ENCODE data around the gene PDE4D.

The PDE4D gene

DNA sequence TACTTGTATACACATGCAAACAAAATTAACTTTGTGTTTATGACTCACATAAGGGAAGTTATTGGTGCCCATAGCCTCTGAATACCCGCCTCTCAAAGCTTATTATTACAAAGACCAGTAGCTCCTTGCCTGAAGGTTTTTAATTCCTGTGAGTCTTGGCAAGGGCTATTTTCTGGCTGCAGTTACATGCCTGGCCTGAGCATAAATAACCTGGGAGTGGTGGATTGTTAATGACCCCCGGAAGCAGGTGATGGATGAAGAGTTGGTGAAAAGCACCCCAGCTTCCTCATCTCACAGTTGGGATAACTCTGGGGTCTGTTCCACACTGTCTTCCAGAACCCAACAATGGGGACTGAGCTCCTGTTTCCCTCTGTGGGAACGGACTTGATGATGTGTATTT, 594.5 kb downstream of the PDE4D start:
- no peaks in the 10 kb centered on the region for H3K27me3 ChIP-seq (ENCODE audit: insufficient read depth, low read length)
- H2AFZ ChIP-seq (ENCODE audit: low read length, unreplicated experiment) = no peak overlapping the region
- H3K79me2 ChIP-seq (ENCODE audit: control insufficient read depth, insufficient read depth, low read length, unreplicated experiment) = no peaks in the 10 kb centered on the region
- H3K4me1 ChIP-seq (ENCODE audit: control insufficient read depth, insufficient read depth, low read length, unreplicated experiment) = peaks cover 8% of the 10 kb centered on the region
- no peaks in the 10 kb centered on the region for H3K36me3 ChIP-seq (ENCODE audit: insufficient read depth, low read length)
- no peak overlapping the region for H3K4me3 ChIP-seq (ENCODE audit: low read depth, low read length)
- no peak overlapping the region for H3K27ac ChIP-seq (ENCODE audit: low read depth, low read length)

GRCh38 chr5:59296317-59297264, 596.9 kb downstream of the PDE4D start:
- Histone ChIP-seq H3K4me3 (ENCODE audit: low read depth, low read length) (peak overlapping the region; percentile 74), H3K79me2 (ENCODE audit: control insufficient read depth, insufficient read depth, low read length, unreplicated experiment) (no peaks in the 10 kb centered on the region)

GRCh38 chr5:59293700-59294099, 599.8 kb downstream of the PDE4D start:
- Histone ChIP-seq H3K36me3 (ENCODE audit: insufficient read depth, low read length) (no peaks in the 10 kb centered on the region), H3K27me3 (ENCODE audit: insufficient read depth, low read length) (peaks cover 8% of the 10 kb centered on the region), H3K27ac (ENCODE audit: low read depth, low read length) (no peak overlapping the region), H2AFZ (ENCODE audit: low read length, unreplicated experiment) (no peak overlapping the region), H3K4me1 (ENCODE audit: control insufficient read depth, insufficient read depth, low read length, unreplicated experiment) (peaks cover 8% of the 10 kb centered on the region), H3K79me2 (ENCODE audit: control insufficient read depth, insufficient read depth, low read length, unreplicated experiment) (no peaks in the 10 kb centered on the region), H3K4me3 (ENCODE audit: low read depth, low read length) (no peak overlapping the region)

More at GRCh38 chr5:59296317-59297264, 596.9 kb downstream of the PDE4D start:
- Histone ChIP-seq H2AFZ (ENCODE audit: low read length, unreplicated experiment) (peak overlapping the region; percentile 81), H3K4me1 (ENCODE audit: control insufficient read depth, insufficient read depth, low read length, unreplicated experiment) (peaks cover 8% of the 10 kb centered on the region), H3K36me3 (ENCODE audit: insufficient read depth, low read length) (no peaks in the 10 kb centered on the region), H3K27me3 (ENCODE audit: insufficient read depth, low read length) (no peaks in the 10 kb centered on the region), H3K27ac (ENCODE audit: low read depth, low read length) (peak overlapping the region; percentile 59)

- H3K27ac ChIP-seq (ENCODE audit: low read depth, low read length) = no peak overlapping the region
- H3K36me3 ChIP-seq (ENCODE audit: insufficient read depth, low read length) = no peaks in the 10 kb centered on the region
- peaks cover 8% of the 10 kb centered on the region for H3K27me3 ChIP-seq (ENCODE audit: insufficient read depth, low read length)
- H2AFZ ChIP-seq (ENCODE audit: low read length, unreplicated experiment) = no peak overlapping the region
- no peaks in the 10 kb centered on the region for H3K79me2 ChIP-seq (ENCODE audit: control insufficient read depth, insufficient read depth, low read length, unreplicated experiment)
- H3K4me3 ChIP-seq (ENCODE audit: low read depth, low read length) = no peak overlapping the region
- peaks cover 4% of the 10 kb centered on the region for H3K4me1 ChIP-seq (ENCODE audit: control insufficient read depth, insufficient read depth, low read length, unreplicated experiment)
These were observed 601.6 kb downstream of the PDE4D start for GRCh38 chr5:59291941-59292340.

- Histone ChIP-seq H2AFZ (ENCODE audit: low read length, unreplicated experiment) (no peak overlapping the region), H3K4me3 (ENCODE audit: low read depth, low read length) (no peak overlapping the region), H3K36me3 (ENCODE audit: insufficient read depth, low read length) (no peaks in the 10 kb centered on the region), H3K27ac (ENCODE audit: low read depth, low read length) (no peak overlapping the region), H3K79me2 (ENCODE audit: control insufficient read depth, insufficient read depth, low read length, unreplicated experiment) (no peaks in the 10 kb centered on the region), H3K4me1 (ENCODE audit: control insufficient read depth, insufficient read depth, low read length, unreplicated experiment) (no peaks in the 10 kb centered on the region), H3K27me3 (ENCODE audit: insufficient read depth, low read length) (peaks cover 8% of the 10 kb centered on the region)
These were observed 605.6 kb downstream of the PDE4D start for GRCh38 chr5:59287884-59288283.

GRCh38 chr5:59287361-59287760, 606.2 kb downstream of the PDE4D start:
- Histone ChIP-seq H3K4me1 (ENCODE audit: control insufficient read depth, insufficient read depth, low read length, unreplicated experiment) (no peaks in the 10 kb centered on the region), H3K27ac (ENCODE audit: low read depth, low read length) (no peak overlapping the region), H3K27me3 (ENCODE audit: insufficient read depth, low read length) (peaks cover 8% of the 10 kb centered on the region), H3K79me2 (ENCODE audit: control insufficient read depth, insufficient read depth, low read length, unreplicated experiment) (no peaks in the 10 kb centered on the region), H2AFZ (ENCODE audit: low read length, unreplicated experiment) (no peak overlapping the region), H3K36me3 (ENCODE audit: insufficient read depth, low read length) (no peaks in the 10 kb centered on the region), H3K4me3 (ENCODE audit: low read depth, low read length) (no peak overlapping the region)

DNA sequence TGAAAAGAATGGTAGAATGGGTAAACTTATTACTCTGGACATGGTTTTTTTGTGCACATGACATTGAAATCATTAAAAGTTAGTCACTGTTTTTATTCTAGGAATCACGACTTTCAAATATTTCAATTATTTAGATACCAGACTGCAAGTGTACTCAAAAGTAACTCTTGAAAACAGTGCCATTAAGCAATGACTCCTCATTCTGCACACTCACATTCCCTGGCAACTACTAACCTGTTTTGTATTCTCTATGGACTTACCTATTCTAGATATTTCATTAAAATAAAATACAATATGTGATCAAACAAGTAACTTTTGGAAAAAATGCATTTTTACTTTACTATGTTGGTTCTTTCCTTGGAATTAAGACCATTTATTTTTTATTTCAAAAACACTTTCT, 607.0 kb downstream of the PDE4D start:
- no peak overlapping the region for H3K27ac ChIP-seq (ENCODE audit: low read depth, low read length)

DNA sequence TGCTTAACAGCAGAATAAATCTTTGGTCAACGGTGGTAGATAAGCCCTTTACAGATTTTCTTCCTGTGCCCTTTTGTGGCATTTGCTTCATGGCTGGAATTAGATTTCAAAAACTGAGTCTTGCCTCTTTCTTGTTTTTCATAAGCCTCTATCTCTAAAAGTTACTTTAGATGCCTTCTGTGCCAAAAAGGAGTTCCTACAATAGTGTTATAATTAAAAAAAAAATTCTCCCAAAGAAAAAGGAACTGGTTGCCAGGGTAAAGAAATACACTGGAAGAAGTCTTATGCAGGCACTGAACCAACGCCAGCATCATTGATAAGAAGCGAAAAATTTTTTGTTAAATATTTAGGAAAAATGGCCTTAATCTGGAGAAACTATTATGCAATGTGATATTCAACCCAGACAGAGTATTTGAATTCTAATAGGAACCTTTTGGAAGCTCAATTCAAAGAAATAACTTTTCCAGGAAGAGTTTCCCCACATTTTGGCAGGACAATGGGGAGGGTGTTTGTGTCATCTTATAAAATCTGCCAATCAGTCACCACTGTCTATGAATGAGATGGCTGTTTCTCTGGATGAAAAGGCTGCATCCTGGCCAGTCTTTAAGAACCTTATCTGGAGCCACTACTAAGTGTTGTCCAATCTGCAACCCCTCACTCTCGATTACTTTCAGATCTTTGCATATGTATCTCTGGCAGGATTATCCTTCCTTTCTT, 608.1 kb downstream of the PDE4D start:
- Histone ChIP-seq H3K4me3 (ENCODE audit: low read depth, low read length) (no peak overlapping the region), H3K4me1 (ENCODE audit: control insufficient read depth, insufficient read depth, low read length, unreplicated experiment) (no peaks in the 10 kb centered on the region), H3K27ac (ENCODE audit: low read depth, low read length) (no peak overlapping the region), H3K79me2 (ENCODE audit: control insufficient read depth, insufficient read depth, low read length, unreplicated experiment) (no peaks in the 10 kb centered on the region), H3K27me3 (ENCODE audit: insufficient read depth, low read length) (peaks cover 8% of the 10 kb centered on the region), H3K36me3 (ENCODE audit: insufficient read depth, low read length) (no peaks in the 10 kb centered on the region), H2AFZ (ENCODE audit: low read length, unreplicated experiment) (no peak overlapping the region)

More for the DNA sequence above, 607.0 kb downstream of the PDE4D start:
- Histone ChIP-seq H3K4me3 (ENCODE audit: low read depth, low read length) (no peak overlapping the region), H3K4me1 (ENCODE audit: control insufficient read depth, insufficient read depth, low read length, unreplicated experiment) (no peaks in the 10 kb centered on the region), H3K79me2 (ENCODE audit: control insufficient read depth, insufficient read depth, low read length, unreplicated experiment) (no peaks in the 10 kb centered on the region), H2AFZ (ENCODE audit: low read length, unreplicated experiment) (no peak overlapping the region), H3K36me3 (ENCODE audit: insufficient read depth, low read length) (no peaks in the 10 kb centered on the region), H3K27me3 (ENCODE audit: insufficient read depth, low read length) (peaks cover 8% of the 10 kb centered on the region)

DNA sequence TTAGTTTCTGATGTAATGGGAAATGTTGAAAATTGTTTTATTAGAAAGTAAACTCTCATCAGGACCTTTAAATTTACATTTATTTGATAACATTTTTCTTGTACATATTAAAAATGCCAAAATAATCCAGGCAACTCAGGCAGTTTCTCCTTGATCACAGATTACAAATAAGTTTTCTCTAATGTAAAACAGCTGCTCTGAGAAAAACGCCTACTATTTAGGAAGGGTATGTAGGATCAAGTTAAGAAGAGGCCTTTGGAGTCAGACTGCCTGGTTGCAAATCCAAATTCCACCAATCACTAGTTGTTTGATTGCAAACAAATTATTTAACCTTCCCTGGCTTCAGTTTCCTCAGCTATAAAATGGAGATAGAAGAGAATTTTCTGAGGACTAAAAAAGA, 610.8 kb downstream of the PDE4D start:
- Histone ChIP-seq H3K27ac (ENCODE audit: low read depth, low read length) (no peak overlapping the region), H3K79me2 (ENCODE audit: control insufficient read depth, insufficient read depth, low read length, unreplicated experiment) (no peaks in the 10 kb centered on the region), H3K4me3 (ENCODE audit: low read depth, low read length) (no peak overlapping the region), H3K36me3 (ENCODE audit: insufficient read depth, low read length) (no peaks in the 10 kb centered on the region), H3K4me1 (ENCODE audit: control insufficient read depth, insufficient read depth, low read length, unreplicated experiment) (no peaks in the 10 kb centered on the region), H3K27me3 (ENCODE audit: insufficient read depth, low read length) (no peaks in the 10 kb centered on the region), H2AFZ (ENCODE audit: low read length, unreplicated experiment) (no peak overlapping the region)

DNA sequence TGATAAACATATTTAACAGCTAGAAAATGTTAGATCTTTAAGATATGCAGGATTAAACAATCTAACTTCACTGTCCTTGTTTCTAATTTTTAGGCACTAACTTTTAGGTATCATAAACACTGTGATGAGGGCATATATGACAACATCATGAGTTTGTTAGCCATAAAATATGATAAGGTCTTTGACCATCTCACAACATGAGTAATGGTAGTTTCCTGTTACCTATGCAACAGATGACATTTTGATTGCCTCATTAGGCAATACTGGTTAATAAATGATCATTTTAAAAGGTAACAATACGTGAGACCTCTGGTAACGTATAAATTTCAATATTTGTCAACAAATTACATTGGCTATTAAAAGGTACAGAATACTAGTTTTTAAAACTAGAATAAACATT, 613.5 kb downstream of the PDE4D start:
- H3K36me3 ChIP-seq (ENCODE audit: insufficient read depth, low read length) = no peaks in the 10 kb centered on the region
- no peaks in the 10 kb centered on the region for H3K27me3 ChIP-seq (ENCODE audit: insufficient read depth, low read length)
- H3K4me1 ChIP-seq (ENCODE audit: control insufficient read depth, insufficient read depth, low read length, unreplicated experiment) = no peaks in the 10 kb centered on the region
- H3K79me2 ChIP-seq (ENCODE audit: control insufficient read depth, insufficient read depth, low read length, unreplicated experiment) = no peaks in the 10 kb centered on the region
- H3K4me3 ChIP-seq (ENCODE audit: low read depth, low read length) = no peak overlapping the region
- no peak overlapping the region for H2AFZ ChIP-seq (ENCODE audit: low read length, unreplicated experiment)
- no peak overlapping the region for H3K27ac ChIP-seq (ENCODE audit: low read depth, low read length)
